ENCODE results near the gene HSBP1L1.

The HSBP1L1 gene

DNA sequence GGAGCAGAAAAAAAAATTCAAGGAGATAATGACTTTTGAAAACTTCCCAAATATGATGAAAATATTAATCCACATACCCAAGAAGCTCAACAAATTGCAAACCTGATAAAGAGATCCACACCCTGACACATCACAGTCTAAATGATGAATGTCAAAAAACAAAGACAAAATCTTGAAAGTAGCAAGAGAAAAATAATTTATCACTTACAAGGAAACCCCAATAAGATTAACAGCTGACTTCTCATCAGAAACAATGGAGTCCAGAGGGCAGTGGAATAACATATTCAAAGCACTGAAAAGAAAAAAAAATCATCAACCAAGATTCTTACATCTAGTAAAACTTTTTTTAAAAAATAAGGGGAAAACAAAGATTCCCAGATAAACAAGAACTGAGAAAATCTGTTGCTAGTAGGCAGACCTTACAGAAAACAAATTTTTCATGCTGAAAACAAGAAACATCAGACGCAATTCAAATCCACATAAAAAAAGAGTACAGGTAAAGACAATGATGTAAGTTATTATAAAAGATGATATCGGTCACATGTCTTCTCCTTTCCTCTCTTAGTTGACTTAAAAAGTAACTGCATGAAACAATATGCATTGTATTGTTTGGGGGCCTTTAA, 34.3 kb upstream of the HSBP1L1 start:
- DNase-seq, result no peak

DNA sequence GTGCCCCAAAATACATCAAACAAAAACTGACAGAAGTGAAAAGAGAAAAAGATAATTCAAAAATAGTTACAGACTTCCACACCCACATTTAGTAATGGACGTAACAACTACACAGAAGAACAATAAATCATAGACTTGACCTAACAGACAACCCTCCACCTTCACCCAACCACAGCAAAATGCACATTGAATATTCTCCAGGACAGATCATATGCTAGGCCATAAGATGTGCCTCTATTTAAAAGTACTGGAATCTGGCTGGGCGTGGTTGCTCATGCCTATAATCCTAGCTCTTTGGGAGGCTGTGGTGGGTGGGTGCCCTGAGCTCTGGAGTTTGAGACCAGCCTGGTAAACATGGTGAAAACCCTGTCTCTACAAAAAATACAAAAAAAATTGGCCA, 33.0 kb upstream of the HSBP1L1 start:
- DNase-seq, result no peak

- no peak for DNase-seq
Measured at GRCh38 chr18:79932907-79933306, 31.5 kb upstream of the HSBP1L1 start.

DNA sequence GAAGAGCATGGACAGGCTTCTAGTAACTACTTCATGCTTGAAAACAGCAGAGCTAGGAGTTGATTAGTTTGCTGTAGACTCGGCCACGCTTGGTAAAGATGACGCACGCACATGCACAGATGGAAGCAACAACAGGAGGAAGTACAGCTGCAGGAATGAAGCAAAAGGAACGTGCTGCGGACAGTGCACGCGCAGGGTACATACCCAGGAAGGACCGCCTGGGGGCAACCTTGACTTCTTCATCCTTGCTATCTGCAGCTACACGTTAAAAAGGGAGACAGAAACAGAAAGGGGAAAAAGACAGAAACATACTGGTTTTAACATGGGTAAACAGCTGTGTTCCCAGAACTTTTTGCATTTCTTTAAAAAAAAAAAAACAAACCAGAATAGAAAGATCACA, 30.7 kb upstream of the HSBP1L1 start:
- DNase-seq, result no peak

DNA sequence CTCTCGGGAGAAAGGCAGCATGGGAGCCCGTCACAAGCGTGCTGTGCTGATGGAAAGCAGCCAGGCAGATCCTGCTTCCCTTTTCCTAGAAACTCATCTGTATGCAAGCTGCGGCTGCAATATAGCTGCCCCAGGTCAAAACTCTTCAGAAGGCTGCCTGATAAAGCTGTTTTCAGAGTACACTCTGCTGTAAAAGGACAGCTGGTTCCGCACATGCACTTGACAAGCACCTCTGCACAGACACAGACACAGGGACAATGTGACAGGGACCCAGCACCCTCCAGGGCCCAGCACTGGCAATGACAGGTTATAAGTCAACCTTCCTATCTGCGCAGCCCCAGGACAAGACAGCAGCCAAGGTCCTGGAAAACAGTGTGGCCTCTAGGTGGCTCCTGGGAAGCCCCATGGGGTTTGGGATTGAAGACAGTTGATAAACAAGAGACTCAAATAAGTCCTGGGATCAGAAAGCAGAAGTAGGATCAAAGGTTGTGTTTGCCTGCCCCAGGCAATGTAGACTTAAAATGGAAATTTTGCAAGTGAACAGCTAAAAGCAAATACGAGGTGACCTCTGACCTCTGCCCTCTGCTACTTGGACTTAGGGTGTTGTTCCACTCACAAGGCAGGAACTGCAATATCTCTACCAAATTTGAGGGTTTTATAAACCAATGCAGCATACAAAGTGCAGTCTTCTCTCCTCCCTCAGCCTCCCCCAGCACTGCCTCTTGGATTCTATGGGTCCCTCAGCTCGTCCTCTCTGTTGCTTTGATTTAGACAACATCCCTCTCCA, 29.9 kb upstream of the HSBP1L1 start:
- DNase-seq, result no peak

DNA sequence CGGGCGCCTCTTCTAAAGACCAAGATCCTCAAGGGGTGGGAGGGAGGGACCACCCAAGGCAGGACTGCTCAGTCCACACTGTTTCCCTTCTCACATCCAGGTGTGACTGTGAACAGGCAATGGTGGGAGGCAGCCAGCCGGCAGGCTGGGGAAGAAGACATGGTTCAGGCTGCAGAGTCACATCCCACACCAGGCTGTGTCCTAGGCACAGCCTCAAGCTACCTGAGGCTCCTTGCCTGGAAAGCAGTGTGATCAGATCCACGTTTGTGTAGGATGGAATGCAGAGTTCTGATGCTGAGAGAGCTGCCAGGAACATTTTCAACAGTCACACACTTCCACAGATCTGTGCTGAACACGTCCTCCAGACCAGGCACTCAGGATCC, 29.4 kb upstream of the HSBP1L1 start:
- no peak for DNase-seq

DNA sequence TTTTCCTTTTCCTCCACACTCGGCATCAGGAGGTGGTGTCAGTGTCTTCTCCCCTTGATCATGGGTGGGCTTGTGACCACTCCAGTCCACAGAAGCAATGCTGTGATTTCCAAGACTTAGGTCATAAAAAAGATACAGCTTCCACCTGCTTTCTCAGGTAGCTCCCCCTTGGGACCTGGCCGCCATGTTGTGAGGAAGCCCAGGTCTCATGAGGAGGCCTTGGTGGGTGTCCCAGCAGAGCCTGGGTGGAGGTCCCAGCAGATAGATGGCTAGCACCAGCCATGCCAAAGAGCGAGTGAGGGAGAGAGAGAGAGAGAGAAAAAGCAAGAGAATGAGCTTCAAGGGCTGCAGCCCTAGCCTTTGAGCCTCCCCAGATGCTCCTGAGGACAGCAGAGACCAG, 28.9 kb upstream of the HSBP1L1 start:
- no peak for DNase-seq

- DNase-seq, result no peak
Measured at GRCh38 chr18:79935925-79936324, 28.5 kb upstream of the HSBP1L1 start.

GRCh38 chr18:79936641-79937040, 27.8 kb upstream of the HSBP1L1 start:
- DNase-seq, result no peak

DNA sequence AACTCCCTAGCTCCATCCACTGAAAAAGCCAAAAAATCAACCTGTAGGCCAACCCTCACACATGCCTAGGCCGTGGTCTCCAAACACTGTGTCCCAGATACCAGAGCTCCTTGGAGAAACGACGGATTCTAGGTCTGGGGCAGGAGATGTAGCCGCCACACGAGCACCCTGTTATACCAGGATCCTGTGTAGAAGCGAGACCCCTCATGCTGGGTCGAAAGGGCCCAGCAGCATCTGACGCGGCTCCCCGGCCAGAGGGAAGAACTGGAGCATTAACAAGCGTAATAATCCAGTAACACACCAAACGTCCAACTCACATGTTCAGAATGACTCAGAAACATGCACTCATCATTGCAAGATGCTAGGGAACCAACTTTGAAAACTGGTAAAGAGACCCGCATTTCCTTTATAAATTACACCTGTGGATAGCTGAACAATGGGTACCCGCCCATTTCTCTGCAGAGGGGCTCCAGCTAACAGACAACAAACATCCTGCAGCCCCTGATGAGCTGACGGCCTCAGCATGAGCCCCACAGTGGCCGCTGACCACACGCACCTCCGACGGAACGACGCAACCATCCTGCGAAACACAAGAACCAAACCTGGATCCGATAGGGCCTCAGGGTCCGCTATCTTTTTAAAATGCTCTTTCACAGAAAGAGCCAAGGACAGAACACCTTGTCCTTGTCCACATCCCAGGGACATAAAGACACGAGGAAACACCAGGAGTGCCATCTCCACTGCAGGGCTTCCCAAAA, 27.2 kb upstream of the HSBP1L1 start:
- no peak for DNase-seq

DNA sequence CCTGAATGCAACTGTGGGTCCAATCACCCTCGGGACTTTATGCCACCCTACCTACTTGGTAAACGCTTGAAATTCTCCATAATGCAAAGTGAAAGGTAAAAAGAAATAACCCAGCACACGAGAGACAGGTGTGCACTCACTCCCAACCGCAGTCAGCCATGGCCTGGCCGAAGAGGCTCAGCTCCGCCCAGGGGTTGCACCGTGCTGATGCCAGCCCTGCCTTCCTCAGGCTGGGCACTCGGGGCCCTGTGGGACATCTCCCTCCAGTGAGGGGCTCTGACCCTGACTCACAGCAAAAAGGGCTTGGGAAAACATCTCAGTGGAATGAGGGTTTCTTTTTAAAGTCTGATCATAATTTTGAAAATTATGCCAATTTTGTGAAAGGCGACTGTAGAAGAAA, 26.2 kb upstream of the HSBP1L1 start:
- DNase-seq, result no peak

DNA sequence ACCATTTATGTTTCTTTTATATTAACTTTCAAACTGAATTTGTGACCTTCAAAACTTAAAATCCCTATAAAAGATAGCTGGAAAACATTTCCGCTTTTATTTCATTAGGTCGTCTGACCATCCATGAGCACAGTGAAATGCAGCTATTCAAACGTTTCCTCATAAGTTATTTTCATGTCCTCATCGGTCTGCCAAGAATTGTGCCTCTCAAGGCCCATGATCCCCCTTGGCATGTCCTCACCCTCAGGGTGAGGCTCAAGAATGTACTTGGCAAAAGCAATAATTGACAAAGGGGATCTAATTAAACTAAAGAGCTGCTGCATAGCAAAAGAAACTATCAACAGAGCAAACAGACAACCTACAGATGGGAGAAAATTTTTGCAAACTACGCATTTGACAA, 25.3 kb upstream of the HSBP1L1 start:
- DNase-seq, result no peak

GRCh38 chr18:79940126-79940813, 24.2 kb upstream of the HSBP1L1 start:
- no peak for DNase-seq

GRCh38 chr18:79940814-79941472, 23.5 kb upstream of the HSBP1L1 start:
- DNase-seq, result no peak

DNA sequence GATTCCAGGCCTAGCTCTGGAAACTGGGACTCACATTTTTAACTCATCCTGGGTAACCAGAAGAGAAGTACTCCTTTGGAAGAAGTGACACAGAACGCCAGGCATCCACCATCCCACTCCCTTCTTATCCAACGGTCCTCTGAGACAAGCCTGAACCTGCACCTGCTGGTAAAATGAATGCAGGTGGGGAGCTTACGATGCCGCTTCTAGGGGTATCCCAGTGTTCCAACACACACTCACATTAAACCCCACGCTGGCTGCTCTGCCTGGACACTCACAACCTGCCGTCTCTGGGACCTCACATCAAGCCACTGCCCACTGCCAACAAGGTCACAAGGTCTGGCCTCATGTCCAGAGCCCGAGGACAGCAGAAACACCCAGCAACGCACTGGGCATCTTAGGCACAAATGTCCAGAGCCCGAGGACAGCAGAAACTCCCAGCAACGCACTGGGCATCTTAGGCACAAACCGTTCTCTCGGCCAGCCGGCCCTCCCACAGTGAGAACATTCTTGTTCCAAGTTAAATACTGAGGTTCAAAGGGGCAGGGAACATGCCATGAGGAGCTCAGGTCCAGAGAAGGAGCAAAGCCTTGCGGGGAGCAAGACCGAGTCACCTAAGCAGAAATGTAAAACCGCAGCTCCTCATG, 22.8 kb upstream of the HSBP1L1 start:
- no peak for DNase-seq

GRCh38 chr18:79942211-79942610, 22.2 kb upstream of the HSBP1L1 start:
- DNase-seq, result no peak

- no peak for DNase-seq
Measured at GRCh38 chr18:79942786-79943607, 21.4 kb upstream of the HSBP1L1 start.

DNA sequence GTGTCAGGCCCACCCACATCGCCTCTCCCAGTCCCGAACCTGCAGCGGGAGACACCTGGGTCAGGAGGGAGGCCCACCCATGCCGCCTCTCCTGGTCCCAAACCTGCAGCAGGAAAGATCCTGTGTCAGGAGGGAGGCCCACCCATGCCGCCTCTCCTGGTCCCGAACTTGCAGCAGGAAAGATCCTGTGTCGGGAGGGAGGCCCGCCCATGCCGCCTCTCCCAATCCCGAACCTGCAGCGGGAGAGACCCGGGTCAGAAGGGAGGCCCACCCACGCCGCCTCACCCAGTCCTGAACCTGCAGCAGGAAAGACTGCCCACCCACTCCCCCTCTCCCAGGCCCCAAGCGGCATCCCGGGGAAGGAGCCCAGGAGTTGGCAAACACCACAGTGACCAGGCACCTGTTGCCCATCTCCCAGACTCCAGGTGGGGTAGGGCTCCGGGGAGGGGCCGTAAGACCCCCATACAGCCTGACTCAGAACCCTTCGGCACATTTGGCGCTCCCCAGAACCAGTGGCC, 20.8 kb upstream of the HSBP1L1 start:
- DNase-seq, result no peak

- DNase-seq, result no peak
Measured at GRCh38 chr18:79944126-79944731, 20.2 kb upstream of the HSBP1L1 start.

DNA sequence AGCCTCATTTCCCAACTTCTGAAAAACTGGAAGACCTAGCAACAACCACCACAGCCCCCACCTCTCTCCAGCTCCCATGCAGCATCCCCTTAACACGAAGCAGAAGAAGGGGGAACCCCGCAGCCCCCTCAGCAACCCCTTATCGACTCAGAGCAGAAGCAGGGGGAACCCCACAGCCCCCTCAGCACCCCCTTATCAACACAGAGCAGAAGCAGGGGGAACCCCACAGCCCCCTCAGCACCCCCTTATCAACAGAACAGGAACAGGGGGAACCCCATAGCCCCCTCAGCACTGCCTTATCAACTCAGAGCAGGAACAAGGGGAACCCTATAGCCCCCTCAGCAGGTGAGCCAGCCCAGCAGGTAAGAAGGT, 19.7 kb upstream of the HSBP1L1 start:
- DNase-seq, result no peak
